Calu3 (cell line): ENCODE results near the gene LENEP. TPM values are rescaled to one million over a fixed set of nuclear protein-coding genes. Genes with fewer than 3 reads are reported as not detected.

Source experiments
- BruUV-seq: library from RNA; stranded (reverse); fragments of 400-500 nt; replicated peaks from 2 replicates; lab custom pipeline; 2021; lab: Mats Ljungman, UMichigan
- CTCF ChIA-PET: fragments of 300-600 bp; sonication (Branson Sonifier 250); formaldehyde crosslinking; loops from one replicate; lab custom pipeline; 2022; ENCODE audit warnings: antibody characterized with exemption; lab: Charles Lee
- DNase-seq: peaks from one replicate; pipeline ENCODE4 v3.0.0; 2022
- H3K27ac Mint-ChIP-seq: one replicate; pipeline ENCODE4 v1.8.0; 2022; ENCODE audit warnings: mixed read lengths; ENCODE audit not compliant: unreplicated experiment
- H3K27me3 Mint-ChIP-seq: one replicate; pipeline ENCODE4 v1.8.0; 2022; ENCODE audit warnings: mixed read lengths; ENCODE audit not compliant: unreplicated experiment
- H3K36me3 Mint-ChIP-seq: one replicate; pipeline ENCODE4 v1.8.0; 2022; ENCODE audit warnings: mild to moderate bottlenecking, moderate library complexity, mixed read lengths; ENCODE audit not compliant: insufficient read depth, unreplicated experiment
- H3K4me1 Mint-ChIP-seq: one replicate; pipeline ENCODE4 v1.8.0; 2022; ENCODE audit warnings: mild to moderate bottlenecking, low read depth, mixed read lengths; ENCODE audit not compliant: unreplicated experiment
- H3K4me3 Mint-ChIP-seq: one replicate; pipeline ENCODE4 v1.8.0; 2022; ENCODE audit warnings: mild to moderate bottlenecking, low read depth, moderate library complexity, mixed read lengths; ENCODE audit not compliant: unreplicated experiment
- H3K9me3 Mint-ChIP-seq: one replicate; pipeline ENCODE4 v1.8.0; 2022; ENCODE audit warnings: low read depth, mixed read lengths; ENCODE audit not compliant: unreplicated experiment
- CTCF ChIP-seq: fragments of 200-600 bp; IDR thresholded peaks from one replicate; pipeline ENCODE4 v1.8.0; 2022; ENCODE audit warnings: antibody characterized with exemption; ENCODE audit not compliant: unreplicated experiment
- intact Hi-C: fragments of 100-400 bp; cut with micrococcal nuclease; formaldehyde crosslinking; loops from one replicate; pipeline ENCODE4 v1.10.0; 2022; ENCODE audit not compliant: unreplicated experiment
- total RNA-seq: library from RNA; stranded (reverse); gene quantifications from 2 replicates; pipeline ENCODE4 v1.2.3, GENCODE V29; 2022

Gene LENEP
- total RNA-seq, 1 experiment from 2014 or later, result 1.1 TPM

DNA sequence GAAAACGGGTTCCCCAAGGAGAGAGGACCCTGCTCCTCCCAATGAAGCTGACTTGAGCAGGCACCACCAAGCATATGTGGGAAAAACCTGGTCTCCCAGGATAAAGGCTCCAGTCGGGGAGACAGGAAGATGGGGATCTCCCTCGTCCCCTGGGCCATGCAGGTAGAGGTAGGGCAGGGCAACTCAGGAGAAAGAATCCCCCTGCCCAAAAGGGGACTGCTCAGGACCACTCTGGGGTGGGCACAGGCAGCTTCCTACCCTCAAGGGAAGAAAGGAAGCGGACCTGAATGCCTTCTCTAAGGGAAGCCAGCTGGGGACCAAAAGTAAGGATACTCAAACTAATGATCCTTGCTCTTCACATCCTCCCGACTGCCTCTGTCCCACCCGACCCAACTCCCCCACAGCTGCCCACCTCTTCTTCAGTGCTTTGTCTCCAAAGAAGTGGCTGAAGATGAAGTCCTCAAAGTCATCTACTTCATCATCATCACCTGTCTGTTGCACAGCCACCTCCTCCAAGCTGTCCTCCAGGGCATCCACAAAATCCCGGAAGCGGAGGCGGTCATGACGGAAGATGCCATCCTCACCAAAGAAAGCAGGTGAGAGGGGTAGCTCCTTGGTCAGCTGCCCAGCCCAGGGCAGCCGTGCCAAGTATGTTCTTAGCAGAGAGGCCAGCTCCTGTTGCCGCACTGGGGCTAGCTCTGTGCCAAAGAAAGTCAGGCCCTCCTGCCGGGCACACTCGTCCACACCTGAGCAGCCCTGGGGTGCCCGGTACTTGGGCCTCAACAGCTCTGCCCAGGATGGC lies 48.0 kb upstream of the LENEP start:
- no TSS peak for BruUV-seq
- no peak for TF ChIP-seq CTCF
- Mint-ChIP-seq H3K27ac (no peak overlapping the region), H3K4me1 (peaks cover 14% of the 10 kb centered on the region), H3K9me3 (no peaks in the 10 kb centered on the region), H3K36me3 (peaks cover 12% of the 10 kb centered on the region), H3K4me3 (no peak overlapping the region), H3K27me3 (no peaks in the 10 kb centered on the region)
- CTCF ChIA-PET, result interaction anchor here (1.0 kb wide), 1 partner anchor 9 kb away, joined by 3 read pairs; the partner anchor contains the start of gene PMVK
- no peak for DNase-seq
- intact Hi-C loops, result no loop called here

DNA sequence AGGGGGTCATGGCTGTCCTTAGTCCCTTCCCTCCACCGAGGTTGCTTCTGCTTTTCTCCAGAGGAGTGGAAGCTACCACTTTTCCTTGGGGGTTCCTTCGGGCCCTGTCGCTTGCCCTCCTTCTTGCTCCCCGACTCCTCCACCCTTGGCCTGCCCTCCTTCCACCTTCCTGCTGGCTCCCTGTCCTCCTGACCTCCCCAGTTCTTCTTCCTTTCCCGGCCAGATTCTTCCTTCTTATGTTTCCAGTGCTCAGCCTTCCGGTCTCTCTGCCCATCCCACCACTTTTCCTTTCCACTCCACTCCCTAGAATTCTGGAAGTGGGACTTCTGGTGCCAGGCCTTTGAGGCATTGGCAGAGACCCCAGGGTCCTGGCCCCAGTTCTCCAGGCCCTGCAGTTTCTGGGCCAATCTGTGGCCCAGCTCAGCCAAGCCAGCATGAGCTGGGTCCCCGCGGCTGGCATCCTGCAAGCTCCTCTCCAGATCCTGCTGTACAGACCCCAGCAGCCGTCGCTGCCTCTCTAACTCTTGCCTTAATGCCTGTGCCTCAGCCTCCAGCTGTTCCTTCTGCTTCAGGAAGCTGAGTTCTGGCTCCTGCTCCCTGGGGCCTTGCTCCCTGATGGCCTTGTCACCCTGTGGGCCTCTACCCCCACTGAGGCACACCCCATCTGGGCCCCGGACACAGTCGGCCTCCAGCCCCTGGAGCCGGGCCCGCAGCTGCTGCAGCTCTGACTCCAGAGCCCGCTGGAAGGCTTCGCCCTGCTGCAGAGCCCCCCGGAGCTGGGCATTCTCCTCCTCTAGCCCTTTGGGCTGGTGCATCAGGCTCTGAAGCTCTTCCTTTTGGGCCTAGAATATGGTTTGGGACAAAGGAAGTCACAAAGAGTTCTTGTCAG lies 47.2 kb upstream of the LENEP start:
- Mint-ChIP-seq H3K4me1 (peaks cover 8% of the 10 kb centered on the region), H3K9me3 (no peaks in the 10 kb centered on the region), H3K27me3 (no peaks in the 10 kb centered on the region), H3K36me3 (peaks cover 12% of the 10 kb centered on the region), H3K4me3 (no peak overlapping the region), H3K27ac (no peak overlapping the region)
- DNase-seq, result no peak
- BruUV-seq, result no TSS peak
- intact Hi-C loops, result no loop called here
- CTCF ChIA-PET, result no interaction called here
- TF ChIP-seq CTCF, result no peak

GRCh38 chr1:154948079-154948478 lies 45.3 kb upstream of the LENEP start:
- TF ChIP-seq CTCF, result no peak
- H3K27me3 Mint-ChIP-seq, result no peaks in the 10 kb centered on the region
- intact Hi-C loops, result no loop called here
- H3K4me1 Mint-ChIP-seq, result peaks cover 8% of the 10 kb centered on the region
- H3K4me3 Mint-ChIP-seq, result no peak overlapping the region
- no peak for DNase-seq
- H3K9me3 Mint-ChIP-seq, result no peaks in the 10 kb centered on the region
- BruUV-seq, result no TSS peak
- peaks cover 23% of the 10 kb centered on the region for H3K36me3 Mint-ChIP-seq
- no peak overlapping the region for H3K27ac Mint-ChIP-seq
- CTCF ChIA-PET, result no interaction called here

GRCh38 chr1:154951901-154952657 lies 41.3 kb upstream of the LENEP start:
- no peak for DNase-seq
- Mint-ChIP-seq H3K36me3 (peaks cover 44% of the 10 kb centered on the region), H3K4me1 (peaks cover 17% of the 10 kb centered on the region), H3K9me3 (no peaks in the 10 kb centered on the region), H3K27ac (no peak overlapping the region), H3K27me3 (no peaks in the 10 kb centered on the region), H3K4me3 (no peak overlapping the region)
- intact Hi-C loops, result no loop called here
- no TSS peak for BruUV-seq
- TF ChIP-seq CTCF, result no peak
- CTCF ChIA-PET, result interaction anchor here (0.6 kb wide), 1 partner anchor 537 kb away, joined by 3 read pairs; no protein-coding TSS in a partner anchor
